Activated T-cell treated with anti-CD3 and anti-CD28 coated beads for 48 hours (primary cell): ENCODE measurements around the gene SLC66A2.
"Not testable (repeated sequence)": the region's sequence is repeated elsewhere in the genome, so short reads cannot be mapped to it uniquely, and the experiment has no call there.

Experiments used
- DNase-seq: peaks from one replicate; pipeline ENCODE4 v3.0.0-alpha.2; 2020; ENCODE audit warnings: low read depth

Gene SLC66A2

DNA sequence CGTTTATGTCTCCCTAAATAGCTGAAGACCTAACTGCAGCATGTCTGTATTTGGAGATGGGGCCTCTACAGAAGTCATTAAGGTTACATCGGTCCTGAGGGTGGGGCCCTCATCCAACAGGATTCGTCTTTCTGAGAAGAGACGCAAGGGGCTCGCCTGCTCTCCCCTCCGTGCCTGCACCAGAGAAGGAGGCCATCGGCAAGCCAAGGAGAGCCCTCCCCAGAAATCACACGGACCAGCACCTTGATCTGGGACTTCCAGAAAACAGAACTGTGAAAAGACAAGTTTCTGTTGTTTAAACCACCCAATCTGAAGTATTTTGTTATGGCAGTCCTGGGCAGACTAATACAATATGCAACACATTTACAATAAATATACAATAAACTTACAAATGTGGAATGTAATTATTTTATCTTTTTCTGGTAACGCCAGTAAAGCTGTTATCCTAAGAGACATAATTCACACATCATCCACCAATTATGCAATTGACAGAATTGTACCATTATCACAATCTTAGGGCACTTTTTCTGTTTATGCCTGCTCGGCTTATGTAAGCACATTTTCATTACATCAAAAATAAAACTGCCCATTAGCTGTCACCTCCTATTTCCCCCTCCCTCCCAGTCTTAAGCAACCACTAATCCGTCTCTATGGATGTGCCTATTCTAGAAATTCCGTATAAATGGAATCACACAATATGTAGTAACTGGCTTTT is 19.1 kb upstream of the SLC66A2 start:
- DNase-seq: no peak

DNA sequence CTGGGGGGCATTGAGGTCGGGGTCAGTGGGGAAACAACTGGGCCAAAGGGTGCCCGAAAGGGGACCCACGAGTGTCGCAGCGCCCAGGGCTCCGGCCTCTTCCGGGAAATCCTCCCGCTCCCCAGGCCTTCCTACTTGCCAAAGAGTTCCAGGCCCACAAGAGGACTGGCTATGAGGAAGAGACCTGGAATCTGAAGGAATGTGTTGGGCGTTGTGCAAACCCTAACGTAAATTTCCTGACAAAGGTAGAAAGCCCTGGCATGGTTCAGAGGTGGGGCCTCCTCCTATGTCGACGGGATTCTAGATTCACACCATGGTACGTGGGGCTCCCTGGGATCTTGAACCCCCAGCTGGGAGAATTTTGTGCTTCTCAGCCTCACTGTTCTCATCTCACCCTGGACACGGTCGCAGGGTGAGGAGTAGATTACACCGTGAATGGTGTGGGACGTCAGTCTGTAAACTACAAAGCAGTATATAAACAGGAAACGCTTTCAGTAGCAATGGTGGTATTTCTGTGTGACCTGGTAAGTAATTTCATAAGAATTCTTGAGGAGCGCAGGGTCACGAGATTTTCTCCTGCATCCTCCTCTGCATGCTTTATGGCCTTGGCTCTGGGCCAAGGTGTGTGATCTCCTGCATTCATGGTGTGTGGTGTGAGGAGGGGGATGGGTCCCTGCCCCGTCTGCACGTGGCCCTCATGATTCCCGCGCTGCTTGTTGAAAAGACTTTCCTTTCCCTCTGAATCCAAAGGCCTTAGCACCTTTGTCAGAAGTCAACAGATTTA is 13.9 kb upstream of the SLC66A2 start:
- no peak for DNase-seq

DNA sequence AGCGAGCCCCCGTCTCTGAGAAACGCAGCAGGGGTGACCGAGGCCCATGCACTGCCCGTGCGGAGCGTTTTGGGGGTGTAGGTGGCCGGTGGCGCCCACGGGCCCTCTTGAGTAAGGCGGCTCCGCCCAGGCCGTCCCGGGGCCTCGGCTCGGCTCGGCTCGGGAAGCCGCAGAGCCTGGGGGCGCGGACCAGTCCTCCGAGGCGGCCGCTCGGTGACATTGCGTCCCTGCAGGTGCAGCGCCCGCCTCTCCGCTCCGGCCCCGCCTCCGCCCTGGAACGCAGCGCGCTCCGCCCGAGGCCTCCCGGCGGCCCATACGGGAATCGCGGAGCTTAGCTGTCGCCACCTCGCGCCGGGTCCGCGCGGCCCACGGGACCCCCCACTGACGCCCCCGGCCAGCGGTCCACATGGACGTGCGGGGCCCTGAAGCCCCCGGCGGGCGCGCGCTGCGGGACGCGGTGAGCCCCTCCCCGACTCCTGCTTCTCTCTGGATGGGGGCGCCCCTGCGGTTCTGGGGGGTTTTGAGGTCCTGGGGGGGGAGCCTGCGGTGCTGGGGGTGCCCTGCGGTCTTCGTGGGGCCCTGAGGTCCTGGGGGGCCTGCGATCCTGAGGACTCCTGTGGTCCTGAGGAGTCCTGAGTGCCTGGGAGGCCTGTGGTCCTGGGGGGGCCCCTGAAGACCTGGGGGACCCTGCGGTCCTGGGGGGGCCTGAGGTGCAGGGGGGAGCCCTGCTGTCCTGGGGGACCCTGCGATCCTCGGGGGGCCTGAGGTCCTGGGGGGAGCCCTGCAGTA is 13.1 kb upstream of the SLC66A2 start, which contains the start of gene HSBP1L1:
TSS of gene HSBP1L1 (plus strand) at position 314 of the 789 bp plus-strand sequence. CDS start at position 407, 93 bp downstream.
- peak; percentile 71 for DNase-seq

DNA sequence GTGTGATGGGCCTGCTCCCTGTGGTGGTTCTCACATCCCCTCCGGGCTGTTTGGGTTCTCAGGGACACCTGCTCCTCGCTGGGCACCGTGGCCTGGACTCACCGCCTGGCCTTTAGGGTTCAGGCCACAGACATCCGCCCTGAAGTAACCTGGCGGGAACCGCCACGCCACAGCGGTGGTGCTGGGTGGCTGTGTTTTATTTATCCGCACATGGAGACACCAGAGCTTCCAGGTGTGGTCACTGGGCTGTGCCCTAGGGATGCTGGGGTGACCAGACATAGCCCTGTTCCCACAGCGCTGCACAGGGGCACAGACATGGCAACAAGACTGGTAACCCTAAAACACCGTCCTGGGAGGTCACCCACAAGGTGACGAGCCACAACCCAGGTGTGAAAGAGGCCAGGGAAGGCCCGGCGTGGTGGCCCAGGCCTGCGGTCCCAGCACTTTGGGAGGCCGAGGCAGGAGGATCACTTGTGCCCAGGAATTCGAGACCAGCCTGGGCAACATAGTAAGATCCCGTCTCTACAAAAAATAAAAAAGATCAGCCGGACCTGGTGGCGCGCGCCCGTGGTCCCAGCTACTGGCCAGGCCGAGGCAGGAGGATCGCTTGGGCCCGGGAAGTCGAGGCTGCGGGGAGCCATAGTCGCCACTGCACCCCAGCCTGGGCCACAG is 12.3 kb upstream of the SLC66A2 start:
- DNase-seq: no peak

DNA sequence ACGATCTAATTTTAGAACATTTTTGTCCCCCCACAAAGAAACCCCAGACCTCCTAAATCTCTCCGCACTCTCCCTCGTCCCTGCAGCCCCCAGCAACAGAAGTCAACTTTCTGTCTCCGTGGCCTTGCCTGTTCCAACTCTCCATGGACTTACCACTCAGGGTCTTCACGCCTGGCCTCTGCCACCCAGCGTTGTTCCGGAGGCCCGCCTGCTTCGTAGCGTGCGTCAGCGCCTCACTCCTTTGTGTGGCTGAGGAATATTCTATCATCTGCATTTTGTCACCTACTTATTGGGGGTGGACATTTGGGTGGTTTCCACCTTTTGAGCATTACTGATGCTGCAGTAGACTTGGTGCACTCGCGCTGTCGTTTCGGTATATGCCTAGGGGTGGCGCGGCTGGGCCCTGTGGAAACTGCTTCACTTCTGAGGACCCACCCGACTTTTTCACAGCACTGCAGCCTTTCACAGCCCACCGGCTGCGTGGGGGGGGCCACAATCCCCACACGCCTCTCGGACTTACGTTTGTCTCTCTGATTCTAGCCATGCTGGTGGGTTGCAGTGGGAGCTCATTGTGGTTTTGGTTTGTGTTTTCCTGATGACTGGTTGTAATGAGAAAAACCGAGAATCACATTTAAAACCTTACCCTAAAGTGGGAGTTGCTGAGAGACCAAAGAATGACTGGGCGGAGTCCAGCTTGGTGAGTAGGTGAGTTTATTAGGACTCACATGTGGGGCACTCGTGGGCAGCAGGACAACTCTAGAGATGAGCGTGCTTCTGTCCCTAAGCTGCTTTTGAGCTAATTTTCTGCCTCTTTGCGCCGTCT is 11.6 kb upstream of the SLC66A2 start:
- peak; percentile 50 for DNase-seq

DNA sequence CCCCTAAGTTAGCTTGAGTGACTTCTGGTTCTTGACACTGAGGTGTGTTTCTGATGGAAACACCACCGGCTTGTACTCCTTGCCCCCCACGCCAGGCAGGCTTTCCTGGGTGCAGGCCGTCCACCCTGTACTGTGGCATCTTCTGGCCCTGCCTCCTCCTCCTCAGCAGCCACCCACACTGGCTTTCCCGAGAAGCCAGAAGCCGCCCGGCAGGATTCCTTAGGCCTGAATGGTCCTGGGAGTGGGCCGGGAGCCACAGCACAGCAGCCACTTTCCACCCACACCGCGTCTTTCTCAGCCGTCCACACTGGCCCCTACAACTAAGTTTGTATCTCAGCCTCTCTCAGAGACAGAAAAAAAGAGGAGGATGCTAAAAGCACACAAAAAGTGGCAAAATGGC is 10.9 kb upstream of the SLC66A2 start:
- DNase-seq: no peak

DNA sequence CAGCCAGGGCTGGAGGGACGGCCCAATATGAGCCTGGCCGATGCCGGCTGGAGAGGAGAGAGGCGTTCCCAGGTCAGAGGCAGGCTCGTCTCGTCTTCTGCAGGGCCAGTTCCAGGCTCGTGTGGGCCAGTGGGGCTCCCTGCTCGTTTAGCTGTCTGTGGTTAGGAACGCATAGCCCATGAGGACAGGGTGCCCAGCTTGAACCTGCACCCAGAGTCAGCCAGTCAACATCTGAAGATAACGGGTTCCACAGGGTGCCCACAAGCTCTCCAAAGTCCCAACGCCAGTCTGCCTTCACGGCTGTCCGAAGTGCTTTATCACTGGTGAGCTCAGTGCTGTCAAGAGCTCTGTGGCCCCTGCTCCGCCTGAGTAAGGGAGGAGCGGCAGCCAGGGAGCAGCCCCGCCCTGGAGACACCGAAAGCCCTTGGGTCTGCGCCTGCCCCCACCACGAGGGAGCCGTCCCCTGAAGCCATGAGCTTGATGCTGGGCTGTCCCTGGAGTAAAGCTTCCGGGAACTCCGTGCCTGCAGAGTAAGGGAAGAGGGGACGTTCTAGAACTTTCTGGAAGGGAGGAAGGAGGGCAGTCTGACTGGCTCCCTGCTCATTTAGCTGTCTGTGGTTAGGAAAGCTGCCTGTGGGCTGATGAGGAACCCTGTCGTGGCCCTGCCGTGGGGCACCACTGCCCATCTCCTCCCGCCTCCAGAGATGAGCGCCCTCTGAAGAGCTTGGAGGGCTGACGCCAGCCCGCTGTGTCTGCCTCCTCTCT is 10.3 kb upstream of the SLC66A2 start:
- no peak for DNase-seq

DNA sequence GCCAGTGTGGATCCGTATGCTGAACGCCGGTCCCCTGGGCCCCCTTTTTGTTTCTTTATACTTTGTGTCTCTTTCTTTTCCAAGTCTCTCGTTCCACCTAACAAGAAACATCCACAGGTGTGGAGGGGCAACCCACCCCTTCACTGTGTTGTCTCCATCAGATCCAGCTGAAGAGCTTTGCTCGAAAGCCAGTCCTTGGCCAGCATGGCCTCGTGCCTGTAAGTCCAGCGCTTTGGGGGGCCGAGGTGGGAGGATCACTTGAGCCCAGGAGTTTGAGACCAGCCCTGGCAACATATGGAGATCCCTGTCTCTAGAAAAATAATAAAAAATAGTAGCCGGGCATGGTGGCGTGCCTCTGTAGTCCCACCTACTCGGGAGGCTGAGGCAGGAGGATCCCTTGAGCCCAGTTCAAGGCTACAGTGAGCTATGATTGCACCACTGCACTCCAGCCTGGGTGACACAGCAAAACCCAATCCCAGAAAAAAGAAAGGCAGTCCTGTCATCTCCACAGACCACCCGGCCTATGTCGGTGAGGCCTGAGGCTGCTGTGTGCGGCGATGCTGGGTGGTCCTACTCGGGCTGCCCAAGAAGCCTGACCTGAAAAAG is 9.6 kb upstream of the SLC66A2 start:
- DNase-seq: no peak

DNA sequence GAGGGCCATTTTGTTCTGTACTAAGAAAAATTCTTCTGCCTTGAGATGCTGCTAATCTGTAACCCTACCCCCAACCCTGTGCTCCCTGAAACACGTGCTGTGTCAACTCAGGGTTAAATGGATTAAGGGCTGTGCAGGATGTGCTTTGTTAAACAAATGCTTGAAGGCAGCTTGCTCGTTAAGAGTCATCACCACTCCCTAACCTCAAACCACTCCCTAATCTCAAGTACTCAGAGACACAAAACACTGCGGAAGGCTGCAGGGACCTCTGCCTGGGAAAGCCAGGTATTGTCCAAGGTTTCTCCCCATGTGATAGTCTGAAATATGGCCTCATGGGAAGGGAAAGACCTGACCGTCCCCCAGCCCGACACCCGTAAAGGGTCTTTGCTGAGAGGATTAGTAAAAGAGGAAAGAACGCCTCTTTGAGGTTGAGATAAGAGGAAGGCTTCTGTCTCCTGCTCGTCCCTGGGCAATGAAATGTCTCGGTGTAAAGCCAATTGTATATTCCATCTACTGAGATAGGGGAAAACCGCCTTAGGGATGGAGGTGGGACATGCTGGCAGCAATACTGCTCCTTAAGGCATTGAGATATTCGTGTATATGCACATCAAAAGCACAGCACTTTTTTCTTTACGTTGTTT is 8.8 kb upstream of the SLC66A2 start:
- not testable (repeated sequence) for DNase-seq

DNA sequence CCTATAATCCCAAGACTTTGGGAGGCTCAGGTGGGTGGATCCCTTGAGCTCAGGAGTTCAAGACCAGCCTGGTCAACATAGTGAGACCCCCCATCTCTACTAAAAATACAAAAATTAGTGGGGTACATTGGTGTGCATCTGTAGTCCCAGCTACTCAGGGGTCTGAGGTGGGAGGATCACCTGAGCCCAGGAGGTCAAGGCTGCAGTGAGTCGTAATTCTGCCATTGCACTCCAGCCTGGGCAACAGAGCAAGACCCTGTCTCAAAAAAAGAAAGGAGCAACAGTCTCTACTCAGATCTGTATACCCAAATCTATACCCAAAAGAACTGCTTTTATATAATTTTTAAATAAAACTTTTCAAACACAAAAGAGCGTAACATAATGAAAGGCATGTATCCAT is 7.5 kb upstream of the SLC66A2 start:
- no peak for DNase-seq

DNA sequence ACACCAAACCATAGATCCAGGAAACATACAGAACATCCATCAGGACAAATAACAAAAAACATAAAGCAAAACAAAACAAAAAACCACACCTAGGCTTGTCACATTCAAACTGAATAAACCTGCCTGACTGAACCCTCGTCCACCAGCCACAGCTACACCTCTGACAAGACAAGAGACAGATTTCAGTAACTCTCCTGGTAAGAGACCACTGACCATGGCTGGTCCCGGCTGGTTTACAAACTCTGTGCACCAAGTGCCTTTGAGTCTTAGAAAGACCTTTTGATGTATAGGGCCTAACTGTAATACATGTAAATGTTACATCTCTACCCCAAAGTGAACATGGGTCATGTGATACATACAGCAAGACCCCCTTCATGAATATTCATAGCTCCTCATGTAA is 4.8 kb upstream of the SLC66A2 start:
- no peak for DNase-seq

DNA sequence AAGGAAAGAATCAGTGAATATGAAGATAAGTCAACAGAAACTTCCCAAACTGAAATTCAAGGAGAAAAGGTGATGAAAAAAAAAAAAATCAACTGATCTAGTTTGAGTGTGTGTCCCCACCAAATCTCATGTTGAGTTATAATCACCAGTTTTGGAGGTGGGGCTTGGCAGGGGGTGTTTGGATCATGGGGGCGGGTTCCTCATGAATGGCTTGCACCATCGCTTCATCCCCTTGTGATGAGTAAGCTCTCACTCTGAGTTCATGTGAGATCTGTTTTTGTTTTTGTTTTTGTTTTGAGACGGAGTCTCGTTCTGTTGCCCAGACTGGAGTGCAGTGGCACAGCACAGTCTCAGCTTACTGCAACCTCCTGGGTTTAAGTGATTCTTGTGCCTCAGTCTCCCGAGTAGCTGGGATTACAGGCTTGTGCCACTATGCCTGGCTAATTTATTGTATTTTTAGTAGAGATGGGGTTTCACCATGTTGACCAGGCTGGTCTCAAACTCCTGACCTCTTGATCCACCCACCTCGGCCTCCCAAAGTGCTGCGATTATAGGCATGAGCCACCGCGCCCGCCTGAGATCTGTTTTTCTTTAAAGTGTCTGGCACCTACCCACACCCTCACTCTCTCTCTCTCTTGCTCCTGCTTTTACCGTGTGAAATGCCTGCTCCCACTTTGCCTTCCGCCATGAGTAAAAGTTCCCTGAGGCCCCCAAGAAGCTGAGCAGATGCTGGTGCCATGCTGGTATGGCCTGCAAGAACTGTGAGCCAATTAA is 4.0 kb upstream of the SLC66A2 start:
- no peak for DNase-seq

DNA sequence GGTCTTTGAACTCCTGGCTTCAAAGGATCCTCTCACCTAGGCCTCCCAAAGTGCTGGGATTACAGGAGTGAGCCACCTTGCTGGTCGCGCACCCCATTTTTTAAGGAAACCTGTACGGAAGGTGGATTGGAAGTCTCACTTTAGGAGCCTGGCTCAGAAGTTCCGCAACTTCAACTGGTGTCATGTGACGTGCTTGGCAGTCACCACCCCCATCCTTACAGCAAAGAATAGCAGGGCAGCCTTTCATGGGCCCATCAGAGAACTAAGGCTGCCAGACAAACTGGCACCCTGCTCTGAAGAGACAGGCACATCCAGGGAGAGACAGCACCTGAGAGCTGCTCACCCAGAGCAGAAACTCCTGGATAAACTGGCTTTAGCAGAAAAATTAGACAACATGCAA is 3.3 kb upstream of the SLC66A2 start:
- DNase-seq: no peak

DNA sequence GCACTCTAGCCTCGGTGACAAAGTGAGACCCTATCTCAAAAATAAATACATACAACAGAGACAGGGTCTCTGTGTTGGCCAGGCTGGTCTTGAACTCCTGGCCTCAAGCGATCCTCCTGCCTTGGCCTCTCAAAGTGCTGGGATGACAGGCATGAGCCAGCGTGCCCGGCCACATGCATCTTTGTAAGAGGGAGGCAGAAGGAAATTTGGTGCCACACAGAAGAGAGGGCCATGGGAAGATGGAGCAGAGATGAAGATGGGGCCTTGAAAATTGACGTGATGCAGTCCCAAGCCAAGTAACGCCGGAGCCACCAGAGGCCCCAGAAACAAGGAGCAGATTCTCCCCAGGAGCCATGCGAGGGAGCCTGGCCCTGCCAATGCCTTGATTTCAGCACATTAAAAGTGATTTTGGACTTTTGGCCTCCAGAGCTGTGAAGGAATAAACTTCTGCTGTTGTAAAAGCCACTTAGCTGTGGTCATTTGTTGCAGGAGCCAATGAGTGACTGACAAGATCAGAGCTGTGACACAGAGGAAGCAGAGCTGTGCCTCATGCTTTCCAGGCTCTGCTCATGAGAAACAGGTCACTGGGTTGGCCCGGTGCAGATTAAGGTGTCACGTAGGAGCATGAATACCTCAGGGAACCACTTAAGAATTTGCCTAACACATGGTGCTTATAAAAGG is 2.7 kb upstream of the SLC66A2 start:
- no peak for DNase-seq

DNA sequence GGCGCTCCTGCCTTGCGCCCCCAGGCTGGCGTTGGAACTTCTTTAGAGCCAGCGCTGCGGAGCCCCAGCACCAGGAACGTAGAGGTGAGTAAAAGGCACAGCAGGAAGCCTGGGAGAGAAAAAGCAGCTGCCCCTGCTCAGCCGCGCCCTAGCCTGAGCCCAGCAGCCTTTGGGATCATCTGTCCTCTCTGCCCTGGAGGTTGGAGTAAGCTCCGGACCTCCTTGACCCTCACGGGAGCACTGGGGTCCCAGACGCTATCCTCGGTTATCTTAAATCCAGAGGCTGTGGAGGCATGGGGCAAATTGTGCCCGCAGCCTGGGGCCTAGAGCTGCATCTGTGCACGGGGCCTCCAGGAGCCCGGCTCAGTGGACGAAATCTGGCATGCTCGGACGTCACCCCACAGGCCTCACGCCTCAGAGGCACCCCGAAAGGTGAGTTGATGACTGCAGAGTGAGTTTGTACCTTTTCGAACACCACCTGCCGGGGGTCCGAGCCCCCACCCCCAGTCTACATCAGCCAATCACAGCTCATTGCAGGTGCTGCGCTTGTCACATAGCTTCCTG is 1.6 kb upstream of the SLC66A2 start:
- no peak for DNase-seq

DNA sequence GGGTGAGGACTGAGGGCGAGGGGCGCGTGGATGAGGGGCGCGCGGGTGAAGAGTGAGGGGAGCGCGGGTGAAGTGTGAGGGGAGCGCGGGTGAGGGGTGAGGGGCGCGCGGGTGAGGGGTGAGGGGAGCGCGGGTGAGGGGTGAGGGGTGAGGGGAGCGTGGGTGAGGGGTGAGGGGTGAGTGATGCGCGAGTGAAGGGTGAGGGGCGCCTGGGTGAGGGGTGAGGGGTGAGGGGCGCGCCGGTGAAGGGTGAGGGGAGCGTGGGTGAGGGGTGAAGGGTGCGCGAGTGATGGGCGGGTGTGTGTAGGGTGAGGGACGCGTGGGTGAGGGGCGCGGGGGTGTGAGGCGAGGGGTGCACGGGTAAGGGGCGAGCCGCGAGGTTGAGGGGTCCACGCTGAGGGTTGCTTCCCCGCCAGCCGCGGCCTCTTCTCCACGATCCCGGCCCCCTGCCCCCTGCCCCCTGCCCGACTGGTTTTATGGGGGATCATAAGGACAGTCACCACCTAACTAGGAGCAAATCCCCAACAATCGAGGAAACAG is 1.1 kb upstream of the SLC66A2 start:
- DNase-seq: no peak

DNA sequence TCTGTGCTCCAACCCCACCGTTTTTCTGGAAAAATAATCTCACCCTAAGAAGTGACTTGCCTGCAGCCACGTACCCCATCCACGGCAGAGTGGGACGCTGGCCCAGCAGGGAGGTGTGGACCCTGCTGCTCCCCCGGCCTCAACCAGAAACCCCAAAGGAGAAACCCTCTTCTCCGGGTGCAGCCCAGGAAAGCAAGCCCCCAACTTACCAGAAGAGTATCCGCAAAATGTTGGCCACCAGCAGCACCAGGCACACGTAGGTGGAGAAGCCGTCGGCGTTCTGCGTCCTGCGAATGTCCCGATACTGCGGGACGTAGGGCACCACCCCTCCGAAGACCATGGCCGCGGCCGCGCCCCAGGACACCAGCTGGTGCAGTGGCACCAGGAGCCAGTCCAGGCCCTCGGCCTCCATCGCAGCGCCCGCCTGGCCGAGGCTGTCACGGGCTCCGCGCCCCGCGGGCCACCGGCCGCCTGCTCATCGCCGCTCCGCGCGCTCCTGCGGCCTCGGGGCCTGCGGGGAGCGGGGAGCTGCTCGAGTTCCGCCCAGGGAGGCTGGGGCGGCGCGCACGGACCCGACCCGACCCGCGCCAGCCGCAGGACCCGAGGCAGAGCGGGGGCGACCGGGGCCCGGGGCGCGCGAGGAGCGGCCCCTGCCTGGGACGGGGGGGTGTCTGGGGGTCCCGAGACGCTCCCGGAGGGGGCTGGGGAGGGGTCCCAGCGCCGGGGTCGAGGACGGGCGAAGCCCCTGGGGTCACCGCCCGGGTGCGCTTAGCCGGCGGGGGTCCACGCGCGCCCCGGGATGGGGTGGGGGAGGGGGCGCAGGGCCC is 725 bp downstream of the SLC66A2 start:
- no peak for DNase-seq
